GM12878 (cell line): Measurements from ENCODE around the gene CNR2. TPM values are rescaled to one million over a fixed set of nuclear protein-coding genes. Genes with fewer than 3 reads are reported as not detected.

Experiments used
- ATAC-seq: fragments of 200-7000 bp; cut with Tn5 transposase; 3 replicates; pipeline ENCODE4 v1.9.1; 2020; ENCODE audit warnings: mild to moderate bottlenecking, moderate library complexity
- BruUV-seq: library from RNA; stranded (reverse); fragments of 400-500 nt; replicated peaks from 2 replicates; lab custom pipeline; 2021; lab: Mats Ljungman, UMichigan
- CTCF ChIA-PET: fragments of 300-600 bp; sonication (Branson Sonifier 250); formaldehyde crosslinking; extraction: SDS; loops from one replicate; lab custom pipeline; 2021; ENCODE audit warnings: inconsistent platforms; lab: Yijun Ruan, JAX
- POLR2A ChIA-PET: fragments of 350-600 bp; formaldehyde crosslinking; extraction: SDS; loops from one replicate; lab custom pipeline; 2021; ENCODE audit warnings: inconsistent platforms; lab: Charles Lee
- RAD21 ChIA-PET: fragments of 300-600 bp; sonication (Branson Sonifier 250); formaldehyde crosslinking; loops from one replicate; lab custom pipeline; 2023; ENCODE audit warnings: antibody characterized with exemption; ENCODE audit not compliant: unreplicated experiment; lab: Charles Lee
- SMC1A ChIA-PET: fragments of 300-600 bp; sonication (Branson Sonifier 250); formaldehyde crosslinking; loops from one replicate; lab custom pipeline; 2023; ENCODE audit not compliant: unreplicated experiment, uncharacterized antibody; lab: Charles Lee
- DNase-seq: peaks from one replicate; pipeline ENCODE4 v3.0.0-alpha.2; 2011; ENCODE audit warnings: low read depth, low spot score
- FAIRE-seq: peaks from 3 replicates; lab custom pipeline; 2011; peaks lifted over from hg19 to GRCh38; lab: Jason Lieb, UNC
- H2AFZ ChIP-seq: 2 replicates; pipeline ENCODE4 v1.6.0; 2011; ENCODE audit warnings: low read depth, low read length, control low read depth; ENCODE audit not compliant: control insufficient read depth
- H3K27ac ChIP-seq: 2 replicates; pipeline ENCODE4 v1.5.1; 2011; ENCODE audit warnings: control low read depth; ENCODE audit not compliant: control insufficient read depth, insufficient read depth
- H3K27me3 ChIP-seq, 2 experiments: replicated peaks in 1 of 2; 2 replicates each; pipeline versions ENCODE4 v1.6.0 to v1.6.1; 2011; ENCODE audit warnings: low read length in 1 of 2; ENCODE audit not compliant: control insufficient read depth in 2 of 2, insufficient read depth in 2 of 2
- H3K36me3 ChIP-seq, 2 experiments: 2 replicates each; pipeline ENCODE4 v1.5.1; 2011; ENCODE audit warnings: low read length in 1 of 2; ENCODE audit not compliant: control insufficient read depth in 2 of 2, insufficient read depth in 2 of 2
- H3K4me1 ChIP-seq: 2 replicates; pipeline ENCODE4 v1.6.1; 2011; ENCODE audit warnings: mild to moderate bottlenecking, low read length, moderate library complexity, mixed read lengths; ENCODE audit not compliant: control insufficient read depth, insufficient read depth
- H3K4me2 ChIP-seq: 2 replicates; pipeline ENCODE4 v1.6.0; 2011; ENCODE audit warnings: control low read depth; ENCODE audit not compliant: control insufficient read depth, insufficient read depth
- H3K4me3 ChIP-seq: fragments of 200-600 bp; sonication (generic); 2 replicates; pipeline ENCODE4 v1.5.1; 2016
- H3K79me2 ChIP-seq: 2 replicates; pipeline ENCODE4 v1.6.0; 2011; ENCODE audit warnings: low read length; ENCODE audit not compliant: control insufficient read depth, insufficient read depth
- H3K9ac ChIP-seq: 2 replicates; pipeline ENCODE4 v1.8.0; 2011; ENCODE audit warnings: low read length, control low read depth, mixed read lengths; ENCODE audit not compliant: control insufficient read depth, insufficient read depth
- H3K9me3 ChIP-seq: replicated peaks from 3 replicates; pipeline ENCODE4 v1.5.1; 2011; ENCODE audit warnings: mild to moderate bottlenecking, low read length; ENCODE audit not compliant: control insufficient read depth, insufficient read depth
- H4K20me1 ChIP-seq: 2 replicates; pipeline ENCODE4 v1.6.0; 2011; ENCODE audit not compliant: control insufficient read depth, insufficient read depth
- BMI1 ChIP-seq: fragments of 450-650 bp; IDR thresholded peaks from 2 replicates; pipeline ENCODE4 v1.6.1; 2016; ENCODE audit warnings: mild to moderate bottlenecking, moderate library complexity, borderline replicate concordance
- CREM ChIP-seq: IDR thresholded peaks from 2 replicates; pipeline ENCODE4 v1.6.1; 2014; ENCODE audit warnings: antibody characterized with exemption, low read depth
- EED ChIP-seq: sonication (generic); IDR thresholded peaks from 2 replicates; pipeline ENCODE4 v1.6.1; 2016; ENCODE audit warnings: antibody characterized with exemption, low read depth
- FOXK2 ChIP-seq: fragments of 450-650 bp; IDR thresholded peaks from 2 replicates; pipeline ENCODE4 v1.6.1; 2017; ENCODE audit warnings: mild to moderate bottlenecking, moderate library complexity
- KAT2A ChIP-seq: conservative IDR thresholded peaks from 2 replicates; pipeline ENCODE4 v1.6.1; 2011; ENCODE audit warnings: low read depth, low read length; ENCODE audit not compliant: control insufficient read depth
- MXI1 ChIP-seq: fragments of 150-350 bp; IDR thresholded peaks from 2 replicates; pipeline ENCODE4 v1.6.1; 2011; ENCODE audit warnings: low read depth, mild to moderate bottlenecking, inconsistent platforms, low read length, improper control_type of control experiment
- NFIC ChIP-seq: IDR thresholded peaks from 2 replicates; pipeline ENCODE4 v1.6.1; 2012; ENCODE audit warnings: low read depth, mild to moderate bottlenecking, inconsistent platforms, low read length, moderate library complexity
- NR2F1 ChIP-seq: fragments of 450-650 bp; conservative IDR thresholded peaks from 2 replicates; pipeline ENCODE4 v1.6.1; 2017; ENCODE audit warnings: mild to moderate bottlenecking
- NRF1 ChIP-seq: conservative IDR thresholded peaks from 2 replicates; pipeline ENCODE4 v1.6.1; 2011; ENCODE audit warnings: mild to moderate bottlenecking, low read depth, low read length, improper control_type of control experiment
- POU2F2 ChIP-seq: IDR thresholded peaks from 3 replicates; pipeline ENCODE4 v1.6.1; 2011; ENCODE audit warnings: low read depth, mild to moderate bottlenecking, low read length, borderline replicate concordance
- RB1 ChIP-seq: fragments of 450-650 bp; formaldehyde crosslinking; IDR thresholded peaks from 2 replicates; pipeline ENCODE4 v1.6.1; 2017; ENCODE audit warnings: mild to moderate bottlenecking, borderline replicate concordance
- RELA ChIP-seq: fragments of 450-650 bp; IDR thresholded peaks from 2 replicates; pipeline ENCODE4 v1.8.0; 2014; ENCODE audit warnings: borderline replicate concordance; ENCODE audit not compliant: partially characterized antibody
- RUNX3 ChIP-seq: IDR thresholded peaks from 2 replicates; pipeline ENCODE4 v1.6.1; 2012; ENCODE audit warnings: low read length, inconsistent platforms
- TBL1XR1 ChIP-seq: IDR thresholded peaks from 2 replicates; pipeline ENCODE4 v1.6.1; 2012; ENCODE audit warnings: low read depth, low read length, improper control_type of control experiment
- TCF12 ChIP-seq: IDR thresholded peaks from 2 replicates; pipeline ENCODE4 v1.6.1; 2011; ENCODE audit warnings: low read depth, mild to moderate bottlenecking, low read length
- TCF3 ChIP-seq: IDR thresholded peaks from 2 replicates; pipeline ENCODE4 v1.6.1; 2012; ENCODE audit warnings: low read depth, mild to moderate bottlenecking, low read length, borderline replicate concordance; ENCODE audit not compliant: insufficient read depth
- ZBTB40 ChIP-seq: fragments of 450-650 bp; IDR thresholded peaks from 2 replicates; pipeline ENCODE4 v1.6.1; 2016; ENCODE audit warnings: mild to moderate bottlenecking, moderate library complexity, borderline replicate concordance
- ZNF687 ChIP-seq: fragments of 450-650 bp; IDR thresholded peaks from 2 replicates; pipeline ENCODE4 v1.6.1; 2017; ENCODE audit warnings: mild to moderate bottlenecking, moderate library complexity
- WGBS: methylation state at CpG from one replicate; pipeline ENCODE4 v1.1.6; 2016; ENCODE audit warnings: low lambda C conversion rate; ENCODE audit not compliant: insufficient replicate concordance, insufficient coverage; ENCODE audit errors: missing lambda C conversion rate; 5-methylcytosine and 5-hydroxymethylcytosine counted together
- in situ Hi-C: fragments of 300-500 bp; cut with MboI; formaldehyde crosslinking; loops from 9 replicates; pipeline ENCODE4 v1.14.3; 2018; ENCODE audit warnings: mixed read lengths
- intact Hi-C: fragments of 100-400 bp; cut with micrococcal nuclease; formaldehyde crosslinking; loops from one replicate; pipeline ENCODE4 v1.14.2; 2022; ENCODE audit not compliant: unreplicated experiment
- polyA plus RNA-seq, 11 experiments: library from polyadenylated mRNA; depleted of rRNA in 4 of 11; unstranded in 6 of 11; stranded (reverse) in 5 of 11; fragments of >200 nt; fragmentation: Nextera tagmentation in 4 of 11; fragmentation: Illumina TruSeq in 1 of 11; extraction: Ambion mirVana in 4 of 11; extraction: Trizol in 1 of 11; gene quantifications; 1 replicate in 1 of 11; 2 replicates in 10 of 11; pipeline versions ENCODE4 v1.2.1 to v1.2.3, GENCODE V29; 2011 to 2016; ENCODE audit warnings: inconsistent platforms in 2 of 11, missing spikeins in 2 of 11, low read depth in 1 of 11
- total RNA-seq, 4 experiments: library from RNA; depleted of rRNA in 3 of 4; stranded (reverse); fragments of >200 nt in 3 of 4; fragmentation: Illumina TruSeq in 1 of 4; extraction: Trizol in 1 of 4; gene quantifications; 2 replicates each; pipeline versions ENCODE4 v1.2.1 to v1.2.3, GENCODE V29; 2013 to 2021

CNR2 gene
- total and polyA plus RNA-seq, 10 of the 15 experiments (the other 5 are each of a cell fraction or from before 2014, with no cell fraction given) = 0.46 to 19.8 (median 12.2) TPM

- ATAC-seq (no peak), FAIRE-seq (no peak), DNase-seq (no peak)
- no peaks in the 10 kb centered on the region; the same call in 1 of the 3 replicates for H3K9me3 ChIP-seq
- ChIA-PET RAD21 (interaction anchor here (0.9 to 1.4 kb wide), 3 partner anchors 11 to 20 kb away, joined by 3 to 4 read pairs (median 4); no protein-coding TSS in a partner anchor), CTCF (interaction anchor here (0.8 to 1.7 kb wide), 4 partner anchors 14 to 125 kb away, joined by 3 to 4 read pairs (median 3); no protein-coding TSS in a partner anchor), POLR2A (interaction anchor here (0.7 kb wide), 1 partner anchor 20 kb away, joined by 4 read pairs; no protein-coding TSS in a partner anchor), SMC1A (interaction anchor here (0.6 to 3.1 kb wide), 6 partner anchors 11 to 373 kb away, joined by 3 to 14 read pairs (median 3); no protein-coding TSS in a partner anchor)
- no peaks in the 10 kb centered on the region for H3K27me3 ChIP-seq
- intact Hi-C loops = no loop called here
- in situ Hi-C loops = no loop called here
- peak overlapping the region; percentile 80 for H3K27ac ChIP-seq
- peaks cover 41% of the 10 kb centered on the region for H3K79me2 ChIP-seq
- peaks cover 0 to 2% of the 10 kb centered on the region in 2 experiments; a peak in 1 of 4 replicates for H3K36me3 ChIP-seq
- WGBS = 32% methylated on average over 3 of the region's 3 CpGs
- TF ChIP-seq CREM (no peak), ZNF687 (no peak), KAT2A (no peak), RELA (no peak), RUNX3 (0 out of 2 replicates have a peak, but pooled peaks have one; percentile 2), BMI1 (no peak), NFIC (no peak; the same call in 1 of the 2 replicates), TCF3 (peak; percentile 65; the same call in 1 of the 2 replicates), RB1 (no peak), EED (peak; percentile 67), FOXK2 (no peak), MXI1 (no peak), TCF12 (no peak), POU2F2 (no peak), ZBTB40 (no peak), NRF1 (no peak), NR2F1 (no peak), TBL1XR1 (no peak)
- no TSS peak for BruUV-seq
- H3K4me1 ChIP-seq = peaks cover 44% of the 10 kb centered on the region
- no peaks in the 10 kb centered on the region for H4K20me1 ChIP-seq
- no peak overlapping the region for H2AFZ ChIP-seq
- H3K4me3 ChIP-seq = no peak overlapping the region
- peak overlapping the region; percentile 62 for H3K4me2 ChIP-seq
- no peak overlapping the region for H3K9ac ChIP-seq
Observed at GRCh38 chr1:23896491-23896890, 16.7 kb downstream of the CNR2 start.
